ENCODE results near the gene SETBP1. TPM values are rescaled to one million over a fixed set of nuclear protein-coding genes. Genes with fewer than 3 reads are reported as not detected.

The SETBP1 gene
- total RNA-seq, 1 donor from 2014 or later, result 13.6 TPM

- Histone ChIP-seq H3K9ac (ENCODE audit: low read depth in 1 of 3, low read length in 3 of 3) (no peak overlapping the region), H3K27ac (ENCODE audit: low read depth, low read length) (no peak overlapping the region), H3K36me3 (ENCODE audit: control insufficient read depth in 3 of 3, insufficient read depth in 3 of 3, low read length in 3 of 3) (peaks cover 7 to 22% (median 19%) of the 10 kb centered on the region in 3 donors), H3K4me3 (ENCODE audit: low read length in 3 of 3) (no peak overlapping the region), H3K4me1 (ENCODE audit: control insufficient read depth in 3 of 3, insufficient read depth in 3 of 3, low read length in 3 of 3) (no peaks in the 10 kb centered on the region), H3K27me3 (ENCODE audit: control insufficient read depth in 3 of 3, insufficient read depth in 3 of 3, low read length in 3 of 3) (no peaks in the 10 kb centered on the region), H3K9me3 (ENCODE audit: control insufficient read depth in 3 of 3, low read length in 3 of 3) (no peaks in the 10 kb centered on the region)
These were observed 269.3 kb downstream of the SETBP1 start for GRCh38 chr18:44949967-44950366.

- Histone ChIP-seq H3K36me3 (ENCODE audit: control insufficient read depth in 3 of 3, insufficient read depth in 3 of 3, low read length in 3 of 3) (peaks cover 7 to 22% (median 19%) of the 10 kb centered on the region in 3 donors), H3K27me3 (ENCODE audit: control insufficient read depth in 3 of 3, insufficient read depth in 3 of 3, low read length in 3 of 3) (no peaks in the 10 kb centered on the region)
These were observed 270.1 kb downstream of the SETBP1 start for GRCh38 chr18:44950685-44951195.

GRCh38 chr18:44951748-44952147 is 271.1 kb downstream of the SETBP1 start:
- H3K27me3 ChIP-seq (ENCODE audit: control insufficient read depth in 3 of 3, insufficient read depth in 3 of 3, low read length in 3 of 3), result no peaks in the 10 kb centered on the region
- peaks cover 7 to 22% (median 19%) of the 10 kb centered on the region in 3 donors for H3K36me3 ChIP-seq (ENCODE audit: control insufficient read depth in 3 of 3, insufficient read depth in 3 of 3, low read length in 3 of 3)
- no peak overlapping the region for H3K4me3 ChIP-seq (ENCODE audit: low read length in 3 of 3)
- no peak overlapping the region for H3K9ac ChIP-seq (ENCODE audit: low read depth in 1 of 3, low read length in 3 of 3)
- H3K4me1 ChIP-seq (ENCODE audit: control insufficient read depth in 3 of 3, insufficient read depth in 3 of 3, low read length in 3 of 3), result peaks cover 3 to 9% (median 3%) of the 10 kb centered on the region in 3 donors
- H3K9me3 ChIP-seq (ENCODE audit: control insufficient read depth in 3 of 3, low read length in 3 of 3), result no peaks in the 10 kb centered on the region
- H3K27ac ChIP-seq (ENCODE audit: low read depth, low read length), result no peak overlapping the region

More at GRCh38 chr18:44950685-44951195, 270.1 kb downstream of the SETBP1 start:
- Histone ChIP-seq H3K4me1 (ENCODE audit: control insufficient read depth in 3 of 3, insufficient read depth in 3 of 3, low read length in 3 of 3) (peaks cover 0 to 5% (median 1%) of the 10 kb centered on the region in 3 donors), H3K27ac (ENCODE audit: low read depth, low read length) (no peak overlapping the region), H3K9ac (ENCODE audit: low read depth in 1 of 3, low read length in 3 of 3) (no peak overlapping the region), H3K4me3 (ENCODE audit: low read length in 3 of 3) (no peak overlapping the region), H3K9me3 (ENCODE audit: control insufficient read depth in 3 of 3, low read length in 3 of 3) (no peaks in the 10 kb centered on the region)

GRCh38 chr18:44954257-44954656 is 273.6 kb downstream of the SETBP1 start:
- Histone ChIP-seq H3K27ac (ENCODE audit: low read depth, low read length) (no peak overlapping the region), H3K27me3 (ENCODE audit: control insufficient read depth in 3 of 3, insufficient read depth in 3 of 3, low read length in 3 of 3) (no peaks in the 10 kb centered on the region), H3K4me3 (ENCODE audit: low read length in 3 of 3) (no peak overlapping the region), H3K9me3 (ENCODE audit: control insufficient read depth in 3 of 3, low read length in 3 of 3) (no peaks in the 10 kb centered on the region), H3K4me1 (ENCODE audit: control insufficient read depth in 3 of 3, insufficient read depth in 3 of 3, low read length in 3 of 3) (peaks cover 6 to 31% (median 10%) of the 10 kb centered on the region in 3 donors), H3K36me3 (ENCODE audit: control insufficient read depth in 3 of 3, insufficient read depth in 3 of 3, low read length in 3 of 3) (peaks cover 7 to 22% (median 19%) of the 10 kb centered on the region in 3 donors), H3K9ac (ENCODE audit: low read depth in 1 of 3, low read length in 3 of 3) (no peak overlapping the region)

- Histone ChIP-seq H3K27ac (ENCODE audit: low read depth, low read length) (no peak overlapping the region), H3K9me3 (ENCODE audit: control insufficient read depth in 3 of 3, low read length in 3 of 3) (no peaks in the 10 kb centered on the region), H3K36me3 (ENCODE audit: control insufficient read depth in 3 of 3, insufficient read depth in 3 of 3, low read length in 3 of 3) (peaks cover 7 to 13% (median 9%) of the 10 kb centered on the region in 3 donors), H3K4me3 (ENCODE audit: low read length in 3 of 3) (no peak overlapping the region), H3K4me1 (ENCODE audit: control insufficient read depth in 3 of 3, insufficient read depth in 3 of 3, low read length in 3 of 3) (peaks cover 10 to 31% (median 11%) of the 10 kb centered on the region in 3 donors), H3K27me3 (ENCODE audit: control insufficient read depth in 3 of 3, insufficient read depth in 3 of 3, low read length in 3 of 3) (no peaks in the 10 kb centered on the region), H3K9ac (ENCODE audit: low read depth in 1 of 3, low read length in 3 of 3) (no peak overlapping the region)
These were observed 275.1 kb downstream of the SETBP1 start for GRCh38 chr18:44955825-44956224.

- Histone ChIP-seq H3K4me3 (ENCODE audit: low read length in 3 of 3) (no peak overlapping the region), H3K4me1 (ENCODE audit: control insufficient read depth in 3 of 3, insufficient read depth in 3 of 3, low read length in 3 of 3) (peaks cover 10 to 31% (median 11%) of the 10 kb centered on the region in 3 donors), H3K9me3 (ENCODE audit: control insufficient read depth in 3 of 3, low read length in 3 of 3) (no peaks in the 10 kb centered on the region), H3K27me3 (ENCODE audit: control insufficient read depth in 3 of 3, insufficient read depth in 3 of 3, low read length in 3 of 3) (no peaks in the 10 kb centered on the region), H3K27ac (ENCODE audit: low read depth, low read length) (no peak overlapping the region), H3K9ac (ENCODE audit: low read depth in 1 of 3, low read length in 3 of 3) (no peak overlapping the region), H3K36me3 (ENCODE audit: control insufficient read depth in 3 of 3, insufficient read depth in 3 of 3, low read length in 3 of 3) (peaks cover 6 to 7% (median 7%) of the 10 kb centered on the region in 3 donors)
These were observed 276.3 kb downstream of the SETBP1 start for GRCh38 chr18:44957025-44957424.

- Histone ChIP-seq H3K4me3 (ENCODE audit: low read length in 3 of 3) (no peak overlapping the region), H3K9ac (ENCODE audit: low read depth in 1 of 3, low read length in 3 of 3) (no peak overlapping the region), H3K27ac (ENCODE audit: low read depth, low read length) (no peak overlapping the region), H3K9me3 (ENCODE audit: control insufficient read depth in 3 of 3, low read length in 3 of 3) (no peaks in the 10 kb centered on the region), H3K4me1 (ENCODE audit: control insufficient read depth in 3 of 3, insufficient read depth in 3 of 3, low read length in 3 of 3) (peaks cover 10 to 31% (median 11%) of the 10 kb centered on the region in 3 donors), H3K27me3 (ENCODE audit: control insufficient read depth in 3 of 3, insufficient read depth in 3 of 3, low read length in 3 of 3) (no peaks in the 10 kb centered on the region), H3K36me3 (ENCODE audit: control insufficient read depth in 3 of 3, insufficient read depth in 3 of 3, low read length in 3 of 3) (peaks cover 2 to 4% (median 3%) of the 10 kb centered on the region in 3 donors)
These were observed 276.8 kb downstream of the SETBP1 start for GRCh38 chr18:44957461-44957860.

GRCh38 chr18:44958040-44958439 is 277.4 kb downstream of the SETBP1 start:
- Histone ChIP-seq H3K27ac (ENCODE audit: low read depth, low read length) (no peak overlapping the region), H3K4me1 (ENCODE audit: control insufficient read depth in 3 of 3, insufficient read depth in 3 of 3, low read length in 3 of 3) (peaks cover 10 to 31% (median 11%) of the 10 kb centered on the region in 3 donors), H3K36me3 (ENCODE audit: control insufficient read depth in 3 of 3, insufficient read depth in 3 of 3, low read length in 3 of 3) (no peaks in the 10 kb centered on the region), H3K27me3 (ENCODE audit: control insufficient read depth in 3 of 3, insufficient read depth in 3 of 3, low read length in 3 of 3) (no peaks in the 10 kb centered on the region), H3K9ac (ENCODE audit: low read depth in 1 of 3, low read length in 3 of 3) (no peak overlapping the region), H3K4me3 (ENCODE audit: low read length in 3 of 3) (no peak overlapping the region), H3K9me3 (ENCODE audit: control insufficient read depth in 3 of 3, low read length in 3 of 3) (no peaks in the 10 kb centered on the region)

- H3K36me3 ChIP-seq (ENCODE audit: control insufficient read depth in 3 of 3, insufficient read depth in 3 of 3, low read length in 3 of 3), result no peaks in the 10 kb centered on the region
- no peak overlapping the region for H3K4me3 ChIP-seq (ENCODE audit: low read length in 3 of 3)
- no peaks in the 10 kb centered on the region for H3K9me3 ChIP-seq (ENCODE audit: control insufficient read depth in 3 of 3, low read length in 3 of 3)
- no peak overlapping the region for H3K9ac ChIP-seq (ENCODE audit: low read depth in 1 of 3, low read length in 3 of 3)
- H3K27me3 ChIP-seq (ENCODE audit: control insufficient read depth in 3 of 3, insufficient read depth in 3 of 3, low read length in 3 of 3), result no peaks in the 10 kb centered on the region
- H3K27ac ChIP-seq (ENCODE audit: low read depth, low read length), result no peak overlapping the region
- peaks cover 10 to 31% (median 11%) of the 10 kb centered on the region in 3 donors for H3K4me1 ChIP-seq (ENCODE audit: control insufficient read depth in 3 of 3, insufficient read depth in 3 of 3, low read length in 3 of 3)
These were observed 277.8 kb downstream of the SETBP1 start for GRCh38 chr18:44958455-44958854.

- Histone ChIP-seq H3K36me3 (ENCODE audit: control insufficient read depth in 3 of 3, insufficient read depth in 3 of 3, low read length in 3 of 3) (no peaks in the 10 kb centered on the region), H3K4me3 (ENCODE audit: low read length in 3 of 3) (no peak overlapping the region), H3K27me3 (ENCODE audit: control insufficient read depth in 3 of 3, insufficient read depth in 3 of 3, low read length in 3 of 3) (no peaks in the 10 kb centered on the region), H3K9ac (ENCODE audit: low read depth in 1 of 3, low read length in 3 of 3) (no peak overlapping the region), H3K27ac (ENCODE audit: low read depth, low read length) (no peak overlapping the region), H3K9me3 (ENCODE audit: control insufficient read depth in 3 of 3, low read length in 3 of 3) (no peaks in the 10 kb centered on the region), H3K4me1 (ENCODE audit: control insufficient read depth in 3 of 3, insufficient read depth in 3 of 3, low read length in 3 of 3) (peaks cover 10 to 31% (median 11%) of the 10 kb centered on the region in 3 donors)
These were observed 278.3 kb downstream of the SETBP1 start for GRCh38 chr18:44959013-44959412.

Measured in skeletal muscle tissue (tissue), 4 donors.